Measurements from ENCODE around the gene EIF5A2.
"Not testable (repeated sequence)": the region's sequence is repeated elsewhere in the genome, so short reads cannot be mapped to it uniquely, and the experiment has no call there.

Gene EIF5A2

DNA sequence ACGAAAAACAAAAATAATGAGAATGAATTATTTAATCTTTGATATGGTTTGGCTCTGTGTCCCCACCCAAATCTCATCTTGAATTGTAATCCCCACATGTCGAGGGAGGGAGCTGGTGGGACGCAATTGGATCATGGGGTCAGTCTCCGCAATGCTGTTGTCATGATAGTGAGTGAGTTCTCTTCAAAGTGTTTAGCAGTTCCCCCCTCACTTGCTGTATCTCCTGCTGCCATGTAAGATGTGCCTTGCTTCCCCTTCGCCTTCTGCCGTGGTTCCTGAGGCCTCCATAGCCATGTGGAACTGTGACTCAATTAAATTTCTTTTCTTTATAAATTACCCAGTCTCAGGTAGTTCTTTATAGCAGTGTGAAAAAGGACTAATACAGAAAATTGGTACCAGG, 12.1 kb downstream of the EIF5A2 start:
- not testable (repeated sequence) for DNase-seq

DNA sequence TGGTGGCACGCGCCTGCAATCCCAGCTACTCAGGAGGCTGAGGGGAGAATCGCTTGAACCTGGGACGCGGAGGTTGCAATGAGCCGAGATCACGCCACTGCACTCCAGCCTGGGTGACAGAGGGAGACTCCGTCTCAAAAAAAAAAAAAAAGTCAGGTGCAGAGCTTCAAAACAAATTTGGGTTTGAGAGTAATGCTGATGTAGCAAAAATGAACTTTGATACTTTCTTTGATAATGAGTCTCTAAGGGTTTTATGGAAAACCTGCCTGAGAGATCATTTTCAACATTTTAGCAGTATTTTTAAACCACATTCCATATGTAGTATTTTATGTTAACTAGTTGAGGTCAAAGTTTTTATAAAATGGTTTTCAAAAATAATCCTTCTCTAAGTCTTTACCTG, 14.5 kb downstream of the EIF5A2 start:
- no peak for DNase-seq

DNA sequence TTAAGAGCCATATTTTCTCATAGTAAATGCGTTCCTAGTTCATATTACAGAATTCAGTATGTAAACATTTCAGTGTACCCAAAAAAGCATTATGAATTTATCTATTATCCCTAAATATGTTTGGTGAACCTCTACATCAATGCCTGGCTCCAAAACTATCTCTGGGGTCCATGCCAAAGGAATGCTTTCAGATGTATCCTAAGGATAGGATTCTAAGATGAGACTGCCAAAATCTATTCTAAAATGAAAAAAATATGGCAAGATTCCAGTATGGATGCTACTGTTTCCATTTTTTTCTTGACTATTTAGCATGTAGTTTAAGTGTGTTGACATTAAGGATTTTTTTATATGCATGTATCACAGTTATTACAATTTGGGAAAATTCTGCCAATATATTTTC, 18.8 kb downstream of the EIF5A2 start:
- no peak for DNase-seq

DNA sequence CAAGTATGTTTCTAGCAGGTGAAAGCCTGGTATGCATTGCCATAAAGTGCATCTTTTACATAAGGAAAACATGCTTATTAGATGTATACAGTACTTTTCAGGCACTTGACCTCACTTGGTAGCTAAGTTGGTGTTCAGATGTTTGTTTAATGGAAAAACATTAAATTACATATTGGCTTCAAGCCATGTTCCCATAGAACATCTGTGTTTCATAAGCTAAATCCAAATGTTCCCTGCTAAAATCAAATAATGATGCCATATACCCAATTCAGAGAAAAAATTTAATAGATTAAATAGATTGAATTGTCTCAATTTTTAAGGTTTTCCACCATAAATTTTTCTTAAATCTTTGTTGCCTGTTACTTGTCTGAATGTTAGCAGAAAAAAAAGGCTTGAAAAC, 19.3 kb downstream of the EIF5A2 start:
- DNase-seq, result no peak

DNA sequence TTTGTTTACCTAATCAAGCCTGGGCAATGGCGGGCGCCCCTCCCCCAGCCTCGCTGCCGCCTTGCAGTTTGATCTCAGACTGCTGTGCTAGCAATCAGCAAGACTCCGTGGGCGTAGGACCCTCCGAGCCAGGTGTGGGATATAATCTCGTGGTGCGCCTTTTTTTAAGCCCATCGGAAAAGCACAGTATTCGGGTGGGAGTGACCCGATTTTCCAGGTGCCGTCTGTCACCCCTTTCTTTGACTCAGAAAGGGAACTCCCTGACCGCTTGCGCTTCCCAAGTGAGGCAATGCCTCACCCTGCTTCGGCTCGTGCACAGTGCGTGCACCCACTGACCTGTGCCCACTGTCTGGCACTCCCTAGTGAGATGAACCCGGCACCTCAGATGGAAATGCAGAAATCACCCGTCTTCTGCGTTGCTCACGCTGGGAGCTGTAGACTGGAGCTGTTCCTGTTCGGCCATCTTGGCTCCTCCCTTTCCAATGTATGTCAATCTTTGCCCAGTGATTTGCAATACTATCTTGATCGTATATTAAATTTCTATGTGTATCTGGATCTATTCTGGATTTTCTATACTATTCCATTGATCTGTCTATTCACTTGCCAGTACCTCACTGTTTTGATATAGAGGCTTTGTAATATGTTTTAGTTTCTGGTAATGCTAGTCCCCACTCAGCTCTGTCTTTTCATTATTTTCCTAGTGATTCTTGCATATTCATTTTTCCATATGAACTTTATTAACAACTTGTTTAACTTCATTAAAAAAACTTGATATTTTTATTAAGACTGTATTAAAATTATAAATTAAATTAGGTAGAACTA, 24.1 kb downstream of the EIF5A2 start:
- not testable (repeated sequence) for DNase-seq

DNA sequence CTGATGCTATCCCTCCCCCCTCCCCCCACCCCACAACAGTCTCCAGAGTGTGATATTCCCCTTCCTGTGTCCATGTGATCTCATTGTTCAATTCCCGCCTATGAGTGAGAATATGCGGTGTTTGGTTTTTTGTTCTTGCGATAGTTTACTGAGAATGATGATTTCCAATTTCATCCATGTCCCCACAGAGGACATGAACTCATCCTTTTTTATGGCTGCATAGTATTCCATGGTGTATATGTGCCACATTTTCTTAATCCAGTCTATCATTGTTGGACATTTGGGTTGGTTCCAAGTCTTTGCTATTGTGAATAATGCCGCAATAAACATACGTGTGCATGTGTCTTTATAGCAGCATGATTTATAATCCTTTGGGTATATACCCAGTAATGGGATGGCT, 29.7 kb downstream of the EIF5A2 start:
- not testable (repeated sequence) for DNase-seq

DNA sequence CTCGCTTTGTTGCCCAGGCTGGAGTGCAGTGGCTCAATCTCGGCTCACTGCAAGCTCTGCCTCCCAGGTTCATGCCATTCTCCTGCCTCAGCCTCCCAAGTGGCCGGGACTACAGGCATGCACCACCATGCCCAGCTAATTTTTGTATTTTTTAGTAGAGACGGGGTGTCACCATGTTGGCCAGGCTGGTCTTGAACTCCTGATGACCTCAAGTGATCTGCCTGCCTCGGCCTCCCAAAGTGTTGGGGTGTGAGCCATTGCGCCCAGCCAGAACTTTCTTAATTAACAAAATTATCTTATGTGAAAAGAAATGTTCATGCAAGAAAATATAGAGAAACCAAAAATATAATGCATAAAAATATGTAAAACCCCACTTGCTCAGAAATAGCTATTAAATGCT, 31.1 kb downstream of the EIF5A2 start:
- not testable (repeated sequence) for DNase-seq

DNA sequence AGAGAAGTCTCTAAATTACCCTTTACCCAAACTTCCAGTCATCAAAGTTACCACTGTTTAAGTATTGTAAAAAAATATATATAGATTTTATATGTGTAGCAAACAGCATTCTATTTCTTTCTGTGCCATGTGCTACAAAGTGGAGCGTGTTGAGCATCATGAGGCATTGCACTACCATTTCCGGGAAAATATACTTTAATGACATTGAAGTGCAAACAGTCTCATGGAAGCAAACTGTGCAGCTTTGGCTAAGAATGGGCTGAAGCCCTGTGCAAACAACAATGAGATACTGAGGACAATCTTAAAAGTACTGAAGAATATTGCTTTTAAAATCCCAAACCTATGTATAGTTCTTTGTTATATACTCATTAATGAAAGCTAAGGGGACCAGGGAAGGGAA, 31.9 kb downstream of the EIF5A2 start:
- DNase-seq, result no peak

DNA sequence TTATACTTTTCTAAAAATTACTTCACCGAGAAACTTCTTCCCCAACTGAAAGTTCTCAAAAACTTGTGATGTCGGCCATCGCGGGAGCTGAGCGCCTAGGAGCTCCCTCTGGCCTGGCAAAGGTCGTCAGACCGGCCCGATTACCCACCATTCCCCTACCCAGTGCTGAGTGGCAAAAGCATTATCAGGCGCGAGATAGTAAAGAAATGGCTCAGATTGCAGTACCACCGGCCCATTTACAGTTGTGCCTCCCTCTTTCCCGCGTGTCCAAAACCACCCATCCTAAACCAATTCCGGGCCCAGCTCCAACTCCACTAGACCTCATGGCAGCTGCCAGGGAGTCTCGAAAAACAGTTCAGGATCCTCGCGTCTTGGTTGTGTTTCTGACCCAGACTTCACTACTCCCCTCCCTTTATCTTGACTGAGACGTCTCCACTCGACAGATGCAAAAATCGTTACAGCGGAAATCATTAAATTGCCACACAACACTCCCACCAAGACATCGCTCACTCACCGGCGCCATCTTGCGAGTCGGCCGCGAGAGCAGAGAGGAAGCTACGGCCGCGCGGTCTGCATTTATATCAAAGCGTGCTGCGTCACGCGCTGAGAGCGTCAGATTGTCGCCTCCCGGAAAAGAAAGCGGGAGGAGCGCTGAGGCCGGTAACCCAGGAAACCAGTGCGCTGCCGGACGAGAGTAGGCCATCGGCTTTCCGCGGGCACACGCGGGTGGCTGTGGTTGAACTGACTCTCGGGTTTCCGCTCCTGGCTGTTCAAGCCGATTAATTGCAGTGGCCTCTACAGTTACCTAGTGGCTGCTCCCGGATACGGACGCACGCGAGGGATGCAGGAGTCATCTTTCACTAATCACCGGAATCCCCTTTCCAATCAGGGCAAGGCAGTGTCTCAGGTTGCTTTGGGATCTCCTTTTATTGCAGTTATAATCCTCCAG, 38.5 kb downstream of the EIF5A2 start, which contains the start of gene RPL22L1:
RPL22L1 (minus strand) TSS at position 551 of the 949 bp plus-strand sequence; CDS start at position 523, 28 bp downstream.
- DNase-seq, result peak; percentile 97

DNA sequence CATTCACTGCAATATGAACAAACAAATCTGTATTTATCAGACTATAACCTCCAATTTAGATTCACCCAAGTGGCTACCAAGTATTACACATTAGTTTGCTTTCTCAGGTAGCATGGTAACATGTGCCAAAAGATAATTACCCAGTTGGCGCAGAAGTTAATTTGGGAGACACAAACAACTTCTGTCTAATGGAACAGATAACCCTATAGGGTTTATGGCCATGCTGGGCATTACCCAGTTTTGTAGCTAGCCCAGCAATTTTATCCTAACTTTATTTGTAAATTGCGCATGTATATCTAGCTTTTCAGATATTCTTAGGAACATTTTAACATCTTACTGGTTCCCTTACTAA, 39.2 kb downstream of the EIF5A2 start:
- peak; percentile 21 for DNase-seq

DNA sequence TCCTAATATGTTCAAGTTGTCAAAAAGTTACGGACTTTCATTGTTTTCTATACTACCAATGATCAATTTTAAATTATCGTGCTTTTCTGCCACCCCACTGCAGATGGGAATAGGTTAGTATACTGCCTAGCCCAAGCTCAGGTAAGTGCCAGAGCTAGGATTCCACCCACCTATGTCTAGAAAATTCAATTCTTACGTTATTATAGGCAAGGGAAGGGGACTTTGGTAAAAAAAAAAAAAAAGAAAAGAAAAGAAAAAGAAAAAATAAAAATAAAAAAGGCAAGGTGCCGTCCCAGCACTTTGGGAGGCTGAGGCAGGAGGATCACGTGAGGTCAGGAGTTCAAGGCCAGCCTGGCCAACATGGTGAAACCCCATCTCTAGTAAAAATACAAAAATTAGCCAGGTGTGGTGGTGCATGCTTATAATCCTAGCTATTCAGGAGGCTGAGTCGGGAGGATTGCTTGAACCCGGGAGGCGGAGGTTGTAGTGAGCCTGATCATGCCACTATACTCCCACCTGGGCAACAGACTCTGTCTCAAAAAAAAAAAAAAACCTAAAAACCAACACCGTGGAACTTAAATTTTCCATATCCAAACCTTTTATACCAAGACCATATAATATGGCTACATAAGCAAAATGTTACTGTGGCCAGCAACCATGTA, 39.7 kb downstream of the EIF5A2 start:
- DNase-seq, result peak; percentile 23

DNA sequence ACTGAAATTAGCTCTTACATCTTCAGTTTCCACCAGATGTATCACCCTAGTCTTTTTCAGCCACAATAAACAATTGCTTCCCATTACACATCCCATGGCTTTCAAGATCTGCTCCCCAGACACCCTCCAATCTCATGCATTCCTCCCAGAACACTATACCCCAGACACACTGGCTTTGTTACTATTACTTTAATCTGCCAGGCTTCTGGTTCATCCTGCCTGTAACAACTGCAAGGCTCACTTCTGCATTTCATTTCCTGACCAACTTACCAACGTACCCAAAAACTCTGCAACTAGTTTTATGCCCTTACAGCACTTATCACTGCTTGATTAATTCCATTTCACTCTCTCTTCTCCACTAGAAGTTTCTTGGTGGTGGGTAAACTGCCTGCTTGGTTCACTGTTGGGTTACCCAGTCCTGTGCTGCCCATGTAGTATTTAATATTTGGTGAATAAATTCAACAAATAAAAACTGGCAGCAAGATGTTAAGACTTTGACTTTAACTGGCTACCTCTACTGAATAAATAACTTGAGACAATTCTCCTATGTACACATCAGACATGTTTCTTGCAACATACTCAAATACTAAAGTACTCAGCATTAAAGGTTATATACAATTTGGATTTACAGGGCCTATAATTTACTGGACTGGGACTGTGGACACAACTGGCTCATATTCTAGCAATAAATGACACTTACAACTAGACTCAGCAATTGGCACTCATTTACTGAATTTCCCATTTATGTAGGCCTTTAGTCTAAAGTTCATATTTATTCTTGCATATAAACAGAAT, 41.1 kb downstream of the EIF5A2 start:
- no peak for DNase-seq

DNA sequence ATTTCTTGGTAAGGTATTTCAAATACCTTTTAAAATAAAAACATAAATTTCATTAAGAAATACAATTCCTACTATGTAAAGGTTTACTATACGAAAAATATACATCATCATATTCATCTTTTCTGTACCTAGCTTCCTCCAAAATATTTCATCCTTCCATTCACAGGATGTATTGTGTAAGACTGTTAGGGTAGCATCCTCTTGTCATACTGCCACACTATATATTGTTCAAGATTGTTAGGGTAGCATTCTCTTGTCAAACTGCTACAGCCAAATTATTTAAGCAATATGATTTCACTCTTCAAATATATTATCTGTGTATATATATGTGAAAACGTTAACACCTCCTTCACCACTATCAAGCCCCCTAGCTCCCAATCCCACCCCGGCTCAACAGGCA, 41.9 kb downstream of the EIF5A2 start:
- DNase-seq, result no peak

DNA sequence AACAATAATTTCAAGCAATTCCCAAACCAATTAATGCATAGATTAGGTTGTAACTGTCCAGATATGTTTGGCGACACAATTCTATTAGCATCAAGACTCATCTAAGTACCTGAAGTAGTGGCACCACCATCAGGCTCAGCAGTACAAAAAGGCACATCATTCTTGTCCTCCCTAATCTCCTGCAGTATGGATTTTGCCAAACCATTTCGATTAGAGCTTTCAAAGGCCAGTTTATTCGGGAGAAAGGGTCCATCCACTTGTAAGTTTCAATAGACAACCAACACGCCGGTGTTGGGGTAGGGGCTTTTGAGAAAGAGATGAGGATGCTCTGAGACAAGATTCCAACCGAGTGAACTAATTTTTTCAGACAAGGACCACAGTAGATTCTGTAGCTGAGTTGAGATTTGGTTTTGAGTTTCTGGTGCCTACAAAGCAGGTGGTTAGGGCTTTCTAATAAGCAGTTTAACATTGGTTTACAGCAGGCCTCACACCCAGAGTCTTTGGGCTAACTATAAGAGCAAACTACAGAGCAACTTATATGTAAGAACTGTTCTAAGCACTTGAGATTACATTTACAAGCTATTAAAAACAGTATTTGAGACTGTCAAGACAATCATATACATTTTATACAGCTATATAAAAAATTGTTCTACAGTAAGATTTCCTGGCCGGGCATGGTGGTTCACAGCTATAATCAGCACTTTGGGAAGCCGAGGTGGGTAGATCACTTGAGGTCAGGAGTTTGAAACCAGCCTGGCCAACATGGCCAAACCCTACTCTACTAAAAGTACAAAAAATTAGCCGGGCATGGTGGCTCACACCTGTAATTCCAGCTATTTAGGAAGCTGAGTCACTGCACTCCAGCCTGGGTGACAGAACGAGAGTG, 43.0 kb downstream of the EIF5A2 start:
- DNase-seq, result peak; percentile 33

DNA sequence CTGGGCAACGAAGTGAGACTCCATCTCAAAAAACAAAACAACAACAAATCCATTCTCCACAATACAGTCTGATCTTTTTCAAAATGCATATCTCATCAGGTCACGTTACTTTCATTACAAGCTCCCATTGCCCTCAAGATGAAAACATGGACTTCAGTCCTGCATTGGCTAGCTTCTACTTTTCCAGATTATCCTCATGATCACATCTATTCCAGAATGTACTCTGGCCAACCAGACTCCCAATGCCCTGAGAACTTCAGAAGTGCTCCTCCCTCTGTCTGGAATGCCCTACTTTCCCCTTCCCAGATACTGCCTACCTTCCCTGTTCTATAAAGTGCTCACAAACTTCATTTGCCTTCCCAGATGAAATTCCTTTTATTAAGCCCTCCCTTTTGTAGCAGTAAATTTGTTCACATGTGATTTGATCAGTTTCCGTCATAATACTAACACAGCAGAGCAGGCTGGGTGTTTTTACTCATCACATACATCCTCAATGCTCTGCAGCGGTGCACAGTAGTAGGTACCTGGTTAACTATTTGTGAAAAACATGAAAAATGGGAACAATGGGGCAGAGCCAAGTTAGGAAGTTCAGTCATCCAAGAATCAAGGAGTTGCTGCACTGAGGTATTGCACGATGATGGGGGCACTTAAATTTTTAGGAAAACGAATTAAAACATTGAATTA, 43.8 kb downstream of the EIF5A2 start:
- peak; percentile 27 for DNase-seq

DNA sequence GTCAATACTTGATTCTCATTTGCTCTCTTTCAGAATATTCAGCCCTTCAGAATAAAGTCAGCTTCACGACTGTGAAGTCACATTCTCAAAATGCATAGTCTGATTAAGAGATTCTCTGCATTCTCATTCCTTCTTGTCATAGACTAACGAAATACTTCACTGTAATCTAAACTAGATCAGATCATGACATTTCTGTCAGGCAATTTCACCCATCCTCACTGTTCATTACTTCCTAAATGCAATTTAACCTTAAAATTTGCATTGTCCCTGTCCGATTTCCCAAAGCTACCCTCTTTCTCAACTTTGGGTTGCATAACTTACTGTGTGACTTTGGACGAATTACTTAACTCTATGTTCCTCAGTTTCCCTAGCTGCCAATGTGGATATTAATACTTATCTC, 44.6 kb downstream of the EIF5A2 start:
- DNase-seq, result no peak

DNA sequence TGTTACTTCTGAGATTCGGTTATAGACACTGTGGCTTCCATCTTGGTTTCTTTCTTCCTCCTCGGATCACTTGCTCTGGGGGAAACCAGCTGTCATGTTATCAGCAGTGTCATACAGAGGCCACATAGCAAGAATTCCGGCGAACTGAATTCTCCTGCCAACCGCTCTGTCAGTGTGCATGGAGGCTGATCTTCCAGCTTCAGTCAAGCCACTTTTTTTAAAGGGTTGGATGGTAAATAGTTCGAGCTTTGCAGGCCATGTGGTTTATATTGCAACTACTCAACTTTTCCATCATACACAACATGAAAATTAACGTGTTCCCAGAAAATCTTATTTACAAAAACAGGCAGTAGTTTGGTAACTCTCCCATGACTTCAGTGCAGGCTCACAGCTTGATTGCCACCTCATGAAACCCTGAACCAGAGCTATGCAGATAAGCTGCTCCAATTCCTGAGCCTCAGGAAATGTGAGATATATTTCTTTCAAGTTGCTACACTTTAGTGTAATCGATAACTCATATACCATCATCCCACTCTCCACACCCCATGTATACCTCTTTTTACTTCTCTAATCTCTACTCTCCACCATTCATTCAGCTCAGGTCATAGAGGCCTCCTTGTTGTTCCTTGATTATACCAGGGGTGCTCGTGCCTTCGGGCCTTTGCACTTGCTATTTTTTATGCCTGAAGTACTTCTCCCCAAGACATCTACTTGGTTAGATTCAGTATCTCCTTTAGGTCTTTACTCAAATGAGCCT, 45.6 kb downstream of the EIF5A2 start:
- no peak for DNase-seq

DNA sequence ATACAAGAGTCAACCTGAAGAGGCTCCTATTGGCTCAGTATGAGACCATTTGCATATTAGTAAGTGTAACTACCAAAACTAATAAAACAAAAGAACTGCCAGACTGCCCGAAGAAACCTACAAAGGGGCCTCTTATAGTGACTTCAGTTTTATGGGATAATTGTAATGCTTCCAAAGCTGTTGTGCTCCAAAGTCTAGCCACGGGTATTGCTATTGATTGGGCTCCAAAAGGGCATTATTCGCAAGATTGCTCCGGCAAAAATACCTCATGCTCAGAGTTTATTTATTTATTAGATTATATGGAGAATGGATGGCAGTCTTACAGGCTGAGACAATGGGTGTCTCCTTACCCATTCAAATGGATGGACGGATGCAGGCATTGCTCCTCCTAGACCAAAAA, 49.8 kb downstream of the EIF5A2 start:
- DNase-seq, result no peak

DNA sequence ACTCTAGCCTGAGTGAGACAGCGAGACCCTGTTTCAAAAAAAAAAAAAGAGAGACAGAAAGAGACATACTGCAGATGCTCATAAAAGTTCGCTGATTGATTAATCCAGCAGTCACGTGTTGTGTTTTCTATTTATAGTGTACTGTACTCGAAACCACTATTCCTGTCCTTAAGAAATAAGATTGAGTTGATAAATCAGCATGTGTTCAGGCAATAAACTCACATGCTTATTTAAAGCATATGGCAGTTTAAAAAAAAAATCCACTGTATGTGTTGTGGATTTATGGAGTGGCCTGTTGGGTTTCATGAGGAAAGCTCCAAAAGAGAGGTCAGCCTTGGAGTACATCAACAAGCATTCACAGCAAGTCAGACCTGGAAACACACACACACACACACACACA, 56.1 kb downstream of the EIF5A2 start:
- no peak for DNase-seq

DNA sequence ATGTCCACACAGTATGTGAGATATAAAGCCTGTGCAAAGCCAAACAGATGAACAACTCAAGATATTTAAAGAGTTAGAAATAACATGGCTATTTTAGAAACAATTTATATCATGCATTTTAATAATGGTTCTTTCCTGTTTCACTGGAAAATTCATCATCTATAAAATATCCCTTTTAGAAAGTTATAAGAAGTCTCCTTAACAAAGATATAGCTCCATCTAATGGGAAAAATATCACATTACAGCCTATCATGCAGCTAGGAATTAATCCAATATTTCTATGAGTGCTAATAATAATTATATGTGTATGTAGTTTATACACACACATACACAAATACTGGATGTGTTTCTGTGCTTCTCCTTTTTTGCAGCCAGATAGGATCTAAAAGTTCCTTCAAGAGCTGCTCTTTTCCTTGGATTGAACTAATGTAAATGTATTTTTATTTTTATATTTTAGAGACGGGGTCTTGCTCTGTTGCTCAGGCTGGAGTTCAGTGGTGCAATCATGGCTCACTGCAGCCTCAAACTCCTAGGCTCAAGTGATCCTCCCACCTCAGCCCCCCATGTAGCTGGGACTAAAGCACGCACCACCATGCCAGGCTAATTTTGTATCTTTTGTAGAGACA, 60.0 kb downstream of the EIF5A2 start:
- DNase-seq, result no peak

All from activated CD4-positive, alpha-beta T cell treated with anti-CD3 and anti-CD28 coated beads, Interleukin-2, amount 50 U/mL, for 16 hours (primary cell).